ENCODE data around the gene SMIM7. TPM values are rescaled to one million over a fixed set of nuclear protein-coding genes. Genes with fewer than 3 reads are reported as not detected.
"Not testable (repeated sequence)": the region's sequence is repeated elsewhere in the genome, so short reads cannot be mapped to it uniquely, and the experiment has no call there.

SMIM7 gene
- total RNA-seq (2014; rRNA removed; shearing (Covaris generic)), result 290 and 299 TPM in 2 replicates

DNA sequence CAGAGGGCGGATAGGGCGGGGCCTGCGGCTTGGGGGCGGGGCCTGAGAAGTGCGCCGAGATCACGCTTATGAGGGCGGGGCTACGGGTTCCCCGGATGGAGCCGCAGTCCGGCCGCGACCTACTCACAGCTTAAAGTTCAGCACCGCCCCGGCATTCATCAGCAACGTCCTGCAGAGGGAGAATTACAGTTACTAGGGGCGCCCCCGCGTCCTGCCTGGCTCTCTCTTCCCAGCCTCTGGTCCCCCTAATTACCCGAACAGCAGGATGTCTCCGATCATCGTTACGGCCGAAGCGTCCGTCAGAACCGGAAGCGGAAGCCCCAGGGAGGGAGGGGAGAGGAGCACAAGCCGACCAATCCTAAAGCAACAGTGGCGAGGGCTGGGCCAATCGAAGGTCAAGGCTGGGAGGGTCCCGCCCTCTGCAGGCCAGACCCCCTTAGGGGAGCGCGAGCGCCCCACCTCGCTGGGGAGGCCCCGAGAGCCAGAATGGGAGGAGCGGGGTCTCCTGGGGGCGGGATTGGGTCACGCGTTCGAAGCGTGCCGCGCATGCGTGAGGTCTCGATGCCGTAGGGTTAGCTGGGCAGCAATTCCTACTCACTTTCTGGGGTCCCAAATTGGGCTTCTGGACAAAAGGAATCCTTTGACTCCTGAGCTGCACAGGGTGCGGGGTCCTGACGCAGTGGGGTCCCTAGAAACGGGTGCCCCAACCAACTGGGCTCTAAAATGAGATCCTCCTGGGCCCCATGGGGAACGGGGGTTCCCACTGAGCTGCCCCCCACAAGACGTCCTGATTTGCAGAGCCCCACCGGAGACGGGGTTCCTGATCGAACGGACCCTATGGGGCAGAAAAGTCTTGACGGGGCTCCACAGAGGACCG lies at the start of gene SMIM7:
Gene SMIM7, minus strand, starts transcription at position 313 of the 877 bp plus-strand sequence. Its CDS starts 34 bp downstream, at position 279.
- peak; percentile 99 for DNase-seq (ENCODE audit: low spot score)

DNA sequence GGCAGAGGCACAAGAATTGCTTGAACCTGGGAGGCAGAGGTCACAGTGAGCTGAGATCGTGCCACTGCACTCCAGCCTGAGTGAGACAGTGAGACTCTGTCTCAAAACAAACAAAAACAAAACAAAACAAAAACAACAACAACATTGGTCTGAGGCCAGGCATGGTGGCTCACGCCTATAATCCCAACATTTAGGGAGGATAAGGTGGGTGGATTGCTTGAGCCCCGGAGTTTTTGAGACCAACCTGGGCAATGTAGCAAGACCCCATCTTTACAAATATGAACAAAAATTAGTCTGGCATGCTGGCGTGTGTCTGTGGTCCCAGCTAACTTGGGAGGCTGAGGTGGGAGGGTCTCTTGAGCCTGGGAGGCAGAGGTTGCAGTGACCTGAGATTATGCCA lies 43.7 kb upstream of the SMIM7 start:
- no peak for DNase-seq (ENCODE audit: low spot score)

DNA sequence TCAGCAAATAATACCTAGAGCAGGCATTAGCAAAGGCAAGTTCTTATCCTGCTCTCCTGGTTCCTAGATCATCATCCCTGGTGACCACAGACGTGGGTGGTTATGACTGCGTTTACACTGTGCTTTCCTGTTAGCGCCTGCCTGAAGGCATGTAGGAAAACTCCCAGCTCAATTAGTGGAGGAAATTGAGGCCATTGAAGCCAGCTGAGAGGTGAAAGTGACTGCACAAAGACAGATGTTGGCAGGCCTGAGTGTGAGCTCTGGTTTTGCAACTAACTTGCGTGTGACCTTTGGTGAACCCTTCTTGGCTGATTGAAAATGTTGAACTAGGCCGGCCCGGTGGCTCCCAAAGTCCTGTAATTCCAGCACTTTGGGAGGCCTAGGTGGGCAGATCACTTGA lies 42.2 kb upstream of the SMIM7 start:
- DNase-seq (ENCODE audit: low spot score), result peak; percentile 99

DNA sequence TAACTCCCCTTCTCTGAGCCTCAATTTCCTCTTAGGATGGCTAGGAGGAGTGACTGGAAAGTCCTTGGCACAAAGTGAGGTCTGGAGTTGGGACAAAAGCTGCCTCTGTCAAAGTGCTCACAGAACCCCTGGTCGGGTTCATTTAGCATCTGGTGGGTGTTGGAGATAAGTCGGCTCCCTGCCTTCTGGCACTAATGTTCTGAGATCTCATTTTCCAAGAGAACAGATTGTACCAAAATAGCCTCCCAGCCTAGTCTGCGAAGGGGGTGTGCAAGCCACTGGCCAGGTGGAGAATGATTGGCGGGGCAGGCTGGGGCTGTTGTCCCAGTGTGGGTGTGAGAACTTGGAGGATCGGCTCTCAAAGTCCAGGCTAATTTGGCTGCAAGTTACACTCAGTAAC lies 39.0 kb upstream of the SMIM7 start:
- no peak for DNase-seq (ENCODE audit: low spot score)

DNA sequence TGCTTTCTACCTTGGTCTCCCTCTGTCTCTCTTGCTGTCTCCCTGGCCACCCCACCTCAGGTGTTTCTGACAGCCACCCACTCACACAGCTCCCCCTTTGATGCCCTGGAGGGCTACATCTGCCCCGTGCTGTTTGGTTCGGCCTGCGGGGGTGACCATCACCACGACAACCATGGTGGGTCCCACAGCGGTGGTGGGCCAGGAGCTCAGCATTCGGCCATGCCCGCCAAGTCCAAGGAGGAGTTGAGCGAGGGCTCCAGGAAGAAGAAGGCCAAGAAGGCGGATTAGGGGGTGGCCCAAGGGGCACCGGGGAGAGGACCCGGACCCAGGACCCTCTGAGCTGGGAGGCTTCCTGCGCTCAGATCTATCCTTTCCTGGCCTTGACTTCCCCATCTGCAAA lies 28.1 kb upstream of the SMIM7 start:
- DNase-seq (ENCODE audit: low spot score), result no peak

DNA sequence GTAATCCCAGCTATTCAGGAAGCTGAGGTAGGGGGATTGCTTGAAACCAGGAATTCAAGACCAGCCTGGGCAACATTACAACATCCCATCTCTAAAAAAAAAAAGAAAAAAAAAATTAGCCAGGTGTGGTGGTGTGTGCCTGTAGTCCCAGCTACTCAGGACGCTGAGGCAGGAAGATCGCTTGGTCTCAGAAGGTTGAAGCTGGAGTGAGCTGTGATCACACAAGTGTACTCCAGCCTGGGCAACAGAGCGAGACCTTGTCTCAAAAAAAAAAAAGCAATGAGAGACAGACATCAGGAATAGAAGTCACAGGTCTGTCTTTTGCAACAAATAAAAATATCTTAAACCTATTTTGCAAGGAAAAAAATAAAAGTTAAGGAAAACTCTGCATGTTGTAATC lies 24.3 kb upstream of the SMIM7 start:
- DNase-seq (ENCODE audit: low spot score), result no peak

DNA sequence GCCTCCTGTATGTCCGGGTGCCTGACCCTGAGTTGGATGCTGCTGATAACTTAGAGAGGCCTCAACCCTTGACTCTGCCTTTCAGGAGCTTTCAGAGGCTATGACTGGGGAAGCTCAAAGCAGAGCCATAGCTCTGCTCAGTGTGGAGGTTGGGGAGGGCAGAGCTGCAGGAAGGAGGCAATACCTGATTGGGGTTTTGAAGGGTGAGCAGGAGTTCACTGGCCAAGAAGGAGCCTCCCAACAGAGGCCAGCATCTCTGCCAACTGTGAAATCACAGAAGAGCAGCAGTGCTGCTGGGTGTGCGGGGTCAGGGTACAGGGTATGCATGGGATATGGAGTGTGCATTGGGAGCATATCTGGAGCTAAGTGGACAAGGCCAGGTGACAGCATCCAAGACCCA lies 22.6 kb upstream of the SMIM7 start:
- DNase-seq (ENCODE audit: low spot score), result no peak

DNA sequence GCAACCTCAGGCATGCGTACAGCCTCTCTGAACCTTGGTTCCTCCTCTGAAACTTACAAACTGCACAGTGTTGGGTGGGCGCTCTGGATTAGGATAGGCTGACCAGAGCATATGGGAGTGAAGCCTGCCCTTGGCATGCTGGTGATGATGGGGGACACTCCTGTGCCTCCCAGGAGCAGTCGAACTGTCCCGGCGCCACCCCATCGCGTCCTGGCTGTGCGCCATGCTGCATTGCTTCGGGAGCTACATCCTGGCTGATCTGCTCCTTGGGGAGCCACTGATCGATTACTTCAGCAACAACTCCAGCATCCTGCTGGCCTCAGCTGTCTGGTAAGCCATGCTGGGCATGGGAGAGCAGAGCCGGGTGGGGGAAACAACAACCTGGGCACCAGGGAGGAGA lies 19.9 kb upstream of the SMIM7 start:
- DNase-seq (ENCODE audit: low spot score), result no peak

DNA sequence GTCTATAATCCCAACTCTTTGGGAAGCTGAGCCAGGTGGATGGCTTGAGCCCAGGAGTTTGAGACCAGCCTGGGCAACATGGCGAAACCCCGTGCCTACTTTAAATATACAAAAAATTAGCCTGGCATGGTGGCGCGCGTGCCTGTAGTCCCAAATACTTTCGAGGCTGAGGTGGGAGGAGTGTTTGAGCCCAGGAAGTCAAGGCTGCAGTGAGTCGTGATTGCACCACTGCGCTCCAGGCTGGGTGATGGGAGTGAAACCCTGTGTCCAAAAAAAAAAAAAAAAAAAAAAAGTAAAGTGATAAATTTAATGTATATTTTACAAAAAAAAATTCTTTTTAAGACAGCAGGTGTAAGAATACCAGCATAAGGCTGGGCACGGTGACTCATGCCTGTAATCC lies 18.6 kb upstream of the SMIM7 start:
- DNase-seq (ENCODE audit: low spot score), result no peak

DNA sequence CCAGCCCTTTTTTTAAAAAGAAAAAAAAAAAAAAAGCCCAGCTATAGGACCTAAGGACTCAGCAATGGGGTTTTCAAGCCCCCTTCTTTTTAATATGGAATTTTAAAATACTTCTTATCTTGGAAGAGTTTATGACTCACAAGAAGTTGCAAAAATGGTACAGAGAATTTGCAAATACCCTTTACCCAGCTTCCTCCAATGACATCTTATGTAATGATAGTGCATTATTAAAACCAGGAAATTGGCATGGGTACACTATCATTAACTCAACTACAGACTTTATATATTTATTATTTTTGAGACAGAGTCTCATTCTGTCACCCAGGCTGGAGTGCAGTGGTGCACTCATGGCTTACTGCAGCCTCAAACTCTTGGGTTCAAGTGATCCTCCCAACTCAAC lies 17.1 kb upstream of the SMIM7 start:
- no peak for DNase-seq (ENCODE audit: low spot score)

DNA sequence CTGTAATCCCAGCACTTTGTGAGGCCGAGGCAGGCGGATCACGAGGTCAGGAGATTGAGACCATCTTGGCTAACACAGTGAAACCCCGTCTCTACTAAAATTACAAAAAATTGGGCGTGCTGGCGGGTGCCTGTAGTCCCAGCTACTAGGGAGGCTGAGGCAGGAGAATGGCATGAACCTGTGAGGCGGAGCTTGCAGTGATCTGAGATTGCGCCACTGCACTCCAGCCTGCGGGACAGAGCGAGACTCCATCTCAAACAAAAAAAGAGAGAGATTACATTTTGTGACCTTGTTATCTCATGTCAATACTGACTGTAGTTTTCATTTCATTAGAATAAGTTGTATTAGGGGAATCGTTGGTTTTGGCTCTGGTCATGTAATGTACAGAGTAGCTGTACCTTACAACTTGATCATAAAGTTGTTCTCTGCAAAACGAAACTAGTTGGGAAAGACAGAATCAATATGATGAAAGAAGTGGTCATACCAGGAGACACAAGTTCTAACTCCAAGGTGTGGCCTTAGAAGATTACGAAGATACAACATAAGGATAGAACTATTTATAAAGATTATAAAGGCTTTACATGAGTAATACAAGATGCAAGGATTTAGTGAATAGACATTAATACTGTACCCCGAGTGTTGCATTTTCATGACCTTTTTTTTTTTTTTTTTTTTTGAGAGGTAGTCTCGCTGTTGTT lies 16.3 kb upstream of the SMIM7 start:
- no peak for DNase-seq (ENCODE audit: low spot score)

DNA sequence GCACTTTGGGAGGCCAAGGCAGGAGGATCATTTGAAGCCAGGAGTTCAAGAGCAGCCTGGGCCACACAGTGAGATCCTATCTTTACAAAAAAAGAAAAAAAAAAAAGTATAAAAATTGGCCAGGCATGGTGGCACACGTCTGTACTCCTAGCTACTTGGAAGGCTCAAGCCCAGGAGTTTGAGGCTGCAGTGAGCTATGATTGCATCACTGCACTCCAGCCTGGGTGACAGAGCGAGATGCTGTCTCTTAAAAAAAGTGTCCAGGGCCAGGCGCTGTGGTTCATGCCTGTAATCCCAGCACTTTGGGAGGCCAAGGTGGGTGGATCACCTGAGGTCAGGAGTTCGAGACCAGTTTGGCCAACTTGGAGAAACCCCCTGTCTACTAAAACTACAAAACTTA lies 13.9 kb upstream of the SMIM7 start:
- not testable (repeated sequence) for DNase-seq (ENCODE audit: low spot score)

DNA sequence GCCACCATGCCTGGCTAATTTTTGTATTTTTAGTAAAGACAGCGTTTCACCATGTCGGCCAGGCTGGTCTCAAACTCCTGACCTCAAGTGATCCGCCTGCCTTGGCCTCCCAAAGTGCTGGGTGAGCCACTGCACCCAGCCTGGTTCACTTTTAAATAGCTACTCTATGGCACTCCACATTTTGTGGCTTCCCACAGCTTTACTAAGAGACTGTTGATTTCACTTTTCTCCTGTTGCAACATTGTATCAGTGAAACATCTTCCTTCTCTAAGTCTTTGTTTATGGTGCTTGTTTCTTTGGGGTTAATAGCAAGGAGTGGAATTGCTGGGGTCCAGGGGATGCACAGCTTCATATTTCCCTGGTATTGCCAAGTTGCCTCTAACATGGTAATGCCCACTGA lies 13.3 kb upstream of the SMIM7 start:
- no peak for DNase-seq (ENCODE audit: low spot score)

DNA sequence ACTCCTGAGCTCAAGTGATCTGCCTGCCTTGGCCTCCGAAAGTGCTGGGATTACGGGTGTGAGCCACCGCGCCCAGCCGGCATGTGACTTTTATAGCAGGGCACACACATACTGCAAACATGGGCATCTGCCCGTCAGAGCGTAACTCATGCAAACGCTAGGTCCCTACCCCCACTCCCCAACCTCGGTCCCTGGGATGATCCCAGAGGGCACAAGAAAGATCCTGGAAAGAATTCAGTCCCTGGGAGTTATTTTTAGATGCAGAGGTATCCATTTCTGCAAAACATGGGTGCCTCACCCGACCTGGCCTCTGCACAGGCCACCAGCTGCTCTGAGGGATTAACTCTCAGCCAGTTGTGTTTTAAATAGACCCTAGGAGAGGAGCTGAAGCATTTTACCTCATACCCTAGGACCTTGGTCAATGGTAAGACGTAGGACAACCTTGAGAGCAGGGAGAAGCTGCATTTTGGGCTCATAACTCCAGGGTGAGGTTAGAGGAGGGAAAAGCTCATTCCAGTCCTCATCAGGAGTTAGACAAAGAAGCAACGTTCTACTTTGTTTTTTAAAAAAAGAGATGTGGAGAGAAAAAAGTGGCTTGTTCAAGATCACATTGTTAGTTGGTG lies 11.8 kb upstream of the SMIM7 start:
- DNase-seq (ENCODE audit: low spot score), result no peak

DNA sequence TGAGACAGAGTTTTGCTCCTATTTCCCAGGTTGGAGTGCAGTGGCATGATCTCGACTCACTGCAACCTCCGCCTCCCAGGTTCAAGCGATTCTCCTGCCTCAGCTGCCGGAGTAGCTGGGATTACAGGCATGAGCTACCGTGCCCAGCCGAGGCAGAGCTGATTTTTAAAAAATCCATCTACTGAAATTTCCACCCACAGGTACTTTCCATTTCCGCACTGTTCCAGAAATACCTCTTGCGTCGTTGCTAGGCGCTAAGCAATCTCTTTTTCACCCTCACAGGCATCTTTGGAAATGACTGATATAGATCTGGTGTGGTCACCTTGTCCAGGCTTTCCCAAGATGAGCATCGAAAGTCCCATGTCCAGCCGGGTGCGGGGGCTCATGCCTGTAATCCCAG lies 10.3 kb upstream of the SMIM7 start:
- no peak for DNase-seq (ENCODE audit: low spot score)

DNA sequence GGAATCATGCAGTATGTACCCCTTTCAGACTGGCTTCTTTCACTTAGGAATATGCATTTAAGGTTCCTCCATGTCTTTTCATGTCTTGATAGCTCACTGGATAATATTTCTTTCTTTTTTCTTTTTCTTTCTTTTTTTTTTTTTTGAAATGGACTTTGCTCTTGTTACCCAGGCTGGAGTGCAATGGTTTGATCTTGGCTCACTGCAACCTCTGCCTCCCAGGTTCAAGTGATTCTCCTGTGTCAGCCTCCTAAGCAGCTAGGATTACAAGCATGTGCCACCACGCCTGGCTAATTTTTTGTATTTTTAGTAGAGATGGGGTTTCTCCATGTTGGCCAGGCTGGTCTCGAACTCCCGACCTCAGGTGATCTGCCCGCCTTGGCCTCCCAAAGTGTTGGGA lies 8.8 kb upstream of the SMIM7 start:
- DNase-seq (ENCODE audit: low spot score), result not testable (repeated sequence)

DNA sequence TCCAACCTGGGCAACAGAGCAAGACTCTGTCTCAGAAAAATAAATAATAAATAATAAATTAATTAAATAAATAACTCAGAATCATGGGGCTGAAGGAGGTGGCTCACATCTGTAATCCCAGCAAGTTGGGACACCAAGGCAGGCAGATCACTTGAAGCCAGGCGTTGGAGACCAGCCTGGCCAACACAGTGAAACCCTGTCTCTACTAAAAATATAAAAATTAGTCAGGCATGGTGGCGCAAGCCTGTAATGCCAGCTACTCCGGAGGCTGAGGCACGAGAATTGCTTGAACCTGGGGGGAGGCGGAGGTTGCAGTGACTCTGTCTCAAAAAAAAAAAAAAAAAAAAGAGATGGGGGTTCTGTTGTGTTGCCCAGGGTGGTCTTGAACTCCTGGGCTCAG lies 8.2 kb upstream of the SMIM7 start:
- DNase-seq (ENCODE audit: low spot score), result no peak

DNA sequence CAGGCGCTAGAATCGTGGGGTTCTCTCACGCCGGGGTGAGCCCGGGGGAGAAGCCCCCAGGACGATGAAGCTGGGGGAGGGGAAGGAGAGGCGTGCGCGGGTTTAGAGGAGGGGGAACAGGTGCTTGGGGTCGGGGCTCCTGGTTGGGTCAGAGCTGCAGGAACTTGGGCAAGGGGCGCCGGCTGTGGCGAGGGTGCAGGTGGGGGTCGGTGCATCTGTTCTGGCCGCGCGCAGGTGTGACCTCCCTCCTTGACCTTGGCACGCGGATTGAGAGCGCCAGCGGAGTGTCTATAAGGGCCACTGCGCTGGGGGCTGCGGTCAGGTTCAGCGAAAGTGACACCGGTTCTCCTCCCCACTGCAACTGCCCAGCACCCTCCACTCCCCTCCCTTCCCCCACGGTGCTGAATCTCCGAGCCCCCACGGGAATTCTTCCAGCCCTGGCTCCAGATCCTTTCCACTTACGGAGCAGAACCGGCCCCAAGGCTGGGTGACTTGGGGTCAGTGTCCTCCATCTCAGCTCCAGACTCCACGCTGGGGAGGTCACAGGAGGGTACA lies 1.6 kb upstream of the SMIM7 start:
- DNase-seq (ENCODE audit: low spot score), result no peak

DNA sequence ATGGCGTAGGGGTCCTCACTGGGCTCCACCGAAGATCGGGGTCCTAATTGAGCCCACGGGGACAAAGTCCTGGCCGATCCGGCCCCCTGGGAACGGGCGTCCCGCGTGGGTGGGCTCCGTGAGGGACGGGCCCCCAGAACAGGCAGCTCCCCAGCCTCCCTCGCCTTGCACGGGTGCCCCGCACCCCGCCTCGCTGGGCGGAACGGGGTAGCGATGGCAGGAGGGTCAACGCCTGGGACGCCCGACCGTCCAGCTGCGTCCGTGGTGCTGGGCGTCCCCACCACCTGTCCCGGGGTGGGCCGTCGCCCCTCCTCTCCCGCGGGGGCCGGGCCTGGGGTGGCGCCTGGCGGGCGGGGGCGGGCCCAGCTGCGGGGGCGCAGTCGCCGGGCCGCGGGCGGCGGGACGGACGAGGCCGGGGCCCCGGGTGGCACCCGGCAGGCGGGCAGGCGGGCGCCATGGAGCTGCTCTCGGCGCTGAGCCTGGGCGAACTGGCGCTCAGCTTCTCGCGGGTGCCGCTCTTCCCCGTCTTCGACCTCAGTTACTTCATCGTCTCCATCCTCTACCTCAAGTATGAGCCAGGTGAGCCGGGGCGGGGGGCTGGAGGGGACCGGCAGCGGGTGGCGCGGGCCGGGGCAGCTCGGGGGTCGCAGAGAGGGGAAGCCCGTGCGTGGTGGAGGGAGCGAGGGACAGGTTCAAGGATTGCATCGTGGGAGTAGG lies 977 bp upstream of the SMIM7 start, which contains the start of gene TMEM38A:
Gene TMEM38A, plus strand, starts transcription at position 377 of the 717 bp plus-strand sequence. Its CDS starts 79 bp downstream, at position 456.
- DNase-seq (ENCODE audit: low spot score), result peak; percentile 33

DNA sequence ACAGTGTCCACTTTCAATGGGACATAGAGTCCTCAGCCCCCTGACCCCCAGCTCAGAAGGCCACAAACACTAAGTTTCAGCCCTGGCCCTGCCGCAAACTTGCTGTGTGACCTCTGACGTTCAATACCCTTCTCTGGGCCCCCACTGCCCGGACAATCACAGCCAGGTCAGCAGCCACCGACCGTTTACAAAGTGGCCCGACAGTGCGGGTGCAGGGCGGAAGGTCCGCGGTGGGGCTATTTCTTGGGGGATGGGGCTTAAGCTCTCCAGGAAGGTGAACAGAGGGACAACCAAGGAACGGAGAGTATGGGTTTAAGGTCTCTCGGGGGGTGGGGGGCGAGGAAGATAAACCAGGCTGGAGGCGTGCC lies 496 bp downstream of the SMIM7 start:
- DNase-seq (ENCODE audit: low spot score), result no peak

DNA sequence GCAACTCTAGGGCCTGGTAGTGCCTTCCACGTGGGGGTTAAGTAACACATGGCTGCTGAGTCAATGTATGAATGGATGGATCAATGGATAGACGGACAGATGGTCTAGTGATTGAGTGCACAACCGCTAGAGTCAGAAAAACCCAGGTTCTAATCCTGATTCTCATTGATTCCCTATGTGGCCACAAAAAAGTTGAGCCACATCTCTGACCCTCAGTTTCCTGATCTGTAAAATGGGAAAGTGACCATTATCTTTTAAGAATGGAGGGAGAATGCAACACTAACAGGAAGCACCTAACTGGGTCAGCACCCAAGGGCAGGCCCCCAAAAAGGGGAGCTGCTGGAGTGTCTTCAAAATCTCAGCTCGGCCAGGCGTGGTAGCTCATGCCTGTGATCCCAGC lies 2.6 kb downstream of the SMIM7 start:
- DNase-seq (ENCODE audit: low spot score), result no peak

DNA sequence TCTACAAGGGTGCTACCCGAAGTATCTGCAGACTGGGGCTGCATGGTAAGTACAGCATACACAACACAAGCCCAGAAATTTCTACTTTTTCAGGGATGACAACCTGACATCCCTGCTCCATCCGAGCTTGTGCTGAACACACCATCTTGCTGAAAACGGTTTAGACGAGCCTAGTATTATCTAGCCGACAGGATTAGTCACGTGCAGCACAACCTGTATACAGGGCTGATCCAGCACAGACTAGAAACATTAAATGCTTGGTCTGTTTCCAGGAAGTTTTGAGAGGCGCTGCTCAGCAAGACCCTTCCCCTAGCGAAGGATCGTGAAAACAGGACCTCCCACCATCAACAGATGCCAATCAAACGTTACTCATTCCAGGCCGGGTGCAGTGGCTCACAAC lies 4.2 kb downstream of the SMIM7 start:
- no peak for DNase-seq (ENCODE audit: low spot score)

Data from H4 (cell line).